SIG-M5 treated with dmso at 0.1 percent for 504 hours (cell line): Measurements from ENCODE around the gene FCMR.

ENCODE experiments used
- DNase-seq: peaks from one replicate; lab custom pipeline; 2025; ENCODE audit not compliant: unreplicated experiment; lab: John Stamatoyannopoulos, UW

FCMR gene

DNA sequence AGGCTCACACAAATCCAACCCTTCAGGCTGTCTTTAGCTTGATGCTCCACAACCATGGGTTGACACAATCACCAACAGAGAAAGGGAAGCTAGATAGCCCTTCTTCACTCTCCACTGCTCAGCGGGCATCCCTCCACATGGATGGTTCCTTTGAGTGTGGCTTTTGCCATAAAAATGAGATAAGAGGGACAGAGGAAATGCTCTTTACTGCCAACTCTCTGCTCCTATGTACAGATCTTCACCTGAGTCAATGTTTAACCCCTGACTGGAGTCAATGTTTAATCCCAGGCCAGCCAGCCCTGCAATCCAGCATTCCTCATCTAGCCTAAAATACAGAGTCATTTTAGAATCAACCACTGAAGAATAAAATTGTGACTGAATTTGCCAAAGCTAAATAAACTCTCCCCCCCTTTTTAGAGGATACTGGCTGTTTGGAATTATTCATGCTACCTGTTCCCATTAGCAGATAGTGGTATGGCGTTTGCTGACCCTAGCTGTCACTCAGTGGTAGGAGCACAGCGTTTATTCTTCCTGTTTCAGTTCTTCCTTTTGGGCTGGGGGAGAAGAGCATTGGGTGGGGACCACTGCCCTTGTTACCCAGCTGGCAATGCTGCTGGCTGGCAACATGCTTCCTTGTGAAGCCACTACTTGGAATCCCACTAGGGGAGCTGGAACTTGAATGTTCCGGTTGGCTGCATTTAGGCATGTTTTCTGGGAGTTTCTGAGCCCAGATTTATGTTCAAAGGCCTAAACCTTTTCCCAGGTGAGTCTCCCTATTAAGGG is 29.8 kb upstream of the FCMR start:
- peak; percentile 20 for DNase-seq

- DNase-seq: no peak
Observed at GRCh38 chr1:206949641-206950040, 27.9 kb upstream of the FCMR start.

- peak; percentile 51 for DNase-seq
Observed at GRCh38 chr1:206949208-206949607, 27.5 kb upstream of the FCMR start.

DNA sequence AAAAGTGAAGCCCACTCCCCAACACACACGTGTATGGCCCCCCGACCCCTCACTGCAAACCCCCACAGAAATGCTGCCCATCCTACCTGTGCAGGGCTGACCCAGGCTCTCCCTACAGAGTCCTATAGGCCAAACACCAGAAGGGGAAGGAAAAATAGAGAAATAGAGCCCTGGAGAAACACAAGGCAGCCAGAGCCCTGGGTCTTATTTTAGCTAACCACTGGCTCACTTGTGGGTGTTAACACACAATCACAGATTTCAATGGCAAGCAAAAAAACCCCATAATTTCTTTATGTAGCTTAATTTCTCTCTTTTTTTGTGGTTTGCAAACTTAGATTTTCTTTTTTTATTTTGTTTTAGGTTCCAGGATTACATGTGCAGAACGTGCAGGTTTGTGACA is 25.5 kb upstream of the FCMR start:
- peak; percentile 29 for DNase-seq

- no peak for DNase-seq
Observed at GRCh38 chr1:206946261-206946660, 24.5 kb upstream of the FCMR start, which contains the start of gene PIGR. PIGR (minus strand) TSS chr1:206946466; CDS start chr1:206940531, 5,935 bp downstream.

DNA sequence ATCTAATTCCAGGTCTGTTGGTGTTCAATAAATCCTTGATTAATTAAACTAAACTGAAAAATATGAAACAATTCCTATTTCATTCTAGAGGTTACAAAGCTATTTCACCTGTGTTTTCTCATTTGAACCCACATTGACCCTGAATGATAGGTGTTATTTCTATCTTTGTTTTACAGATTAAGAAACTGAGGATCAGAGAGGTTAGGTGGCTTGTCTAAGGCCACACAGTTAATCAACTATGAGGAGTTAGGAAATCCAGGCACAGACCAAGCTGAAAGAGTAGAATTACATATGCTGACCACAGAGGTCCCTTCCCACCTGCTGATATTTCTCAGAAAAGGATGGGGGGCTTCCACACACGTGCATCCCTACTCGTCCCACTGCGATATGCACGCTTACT is 24.0 kb upstream of the FCMR start:
- DNase-seq: no peak

- no peak for DNase-seq
Observed at GRCh38 chr1:206944703-206945102, 23.0 kb upstream of the FCMR start.

GRCh38 chr1:206941766-206942418 is 20.2 kb upstream of the FCMR start:
- DNase-seq: no peak

DNA sequence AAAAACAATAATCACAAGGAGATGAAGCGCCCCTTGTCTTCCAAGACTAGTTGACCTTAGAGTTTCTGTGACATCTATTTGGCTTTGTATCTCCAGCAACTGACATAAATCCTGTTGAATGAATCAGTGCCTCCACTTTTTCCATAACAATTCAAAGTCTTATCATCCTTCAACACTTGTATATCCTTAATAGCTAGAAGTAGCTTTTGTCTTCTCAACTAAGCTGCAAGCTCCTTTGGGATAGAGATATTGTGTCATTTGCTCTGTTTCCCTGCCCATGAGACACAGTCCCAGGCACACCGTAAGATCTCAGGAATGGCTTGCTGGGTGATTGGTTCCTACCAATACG is 18.8 kb upstream of the FCMR start:
- DNase-seq: no peak

GRCh38 chr1:206939841-206940587 is 18.3 kb upstream of the FCMR start:
- no peak for DNase-seq

- no peak for DNase-seq
Observed at GRCh38 chr1:206939131-206939530, 17.4 kb upstream of the FCMR start.

- no peak for DNase-seq
Observed at GRCh38 chr1:206937425-206937824, 15.7 kb upstream of the FCMR start.

DNA sequence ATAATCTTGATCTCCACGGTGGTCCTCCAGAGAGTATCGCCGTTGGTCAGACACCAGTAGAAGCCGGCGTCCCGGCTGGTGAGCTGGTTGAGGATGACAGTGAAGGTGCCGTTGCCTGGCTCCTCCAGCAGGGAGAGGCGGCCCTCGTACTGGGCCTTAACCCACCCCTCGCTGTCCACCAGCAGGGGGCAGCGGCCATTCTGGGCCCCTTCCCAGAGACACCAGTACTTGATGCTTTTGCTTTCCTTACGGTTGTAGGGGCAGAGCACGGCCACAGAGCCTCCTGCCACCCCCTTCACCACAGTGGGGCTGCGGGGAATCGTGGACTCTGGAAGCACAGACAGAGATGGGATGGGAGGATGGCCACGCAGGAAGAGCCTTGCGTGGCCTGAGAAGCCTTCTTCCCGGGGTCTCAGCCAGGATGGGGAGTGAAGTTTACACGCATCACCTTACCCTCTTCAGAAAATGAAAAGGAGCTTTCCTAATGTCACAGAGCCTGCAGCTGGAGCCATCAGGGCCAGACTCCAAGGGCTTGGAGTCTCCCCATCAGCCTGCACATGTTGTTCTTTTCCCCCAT is 13.8 kb upstream of the FCMR start:
- peak; percentile 37 for DNase-seq

GRCh38 chr1:206933333-206933945 is 11.7 kb upstream of the FCMR start:
- peak; percentile 48 for DNase-seq

DNA sequence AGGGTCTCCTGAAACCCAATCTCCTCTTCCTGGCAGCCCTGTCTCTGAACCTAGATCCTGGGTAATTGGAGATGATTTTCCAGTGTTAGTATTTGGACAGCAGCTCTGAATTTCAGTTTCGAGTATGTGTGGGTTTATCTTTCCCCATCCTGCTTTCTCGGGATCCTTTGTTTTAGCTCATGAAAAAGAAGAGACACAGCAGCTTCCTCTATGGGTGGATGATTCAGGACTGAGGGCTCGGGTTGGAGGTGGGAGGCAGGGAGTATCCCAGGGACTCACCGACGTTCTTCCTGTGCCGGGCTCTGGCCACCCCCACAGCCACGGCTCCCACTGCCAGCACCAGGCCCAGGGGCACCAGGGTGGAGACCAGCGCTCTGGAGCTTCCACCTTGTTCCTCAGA is 10.4 kb upstream of the FCMR start:
- DNase-seq: no peak

DNA sequence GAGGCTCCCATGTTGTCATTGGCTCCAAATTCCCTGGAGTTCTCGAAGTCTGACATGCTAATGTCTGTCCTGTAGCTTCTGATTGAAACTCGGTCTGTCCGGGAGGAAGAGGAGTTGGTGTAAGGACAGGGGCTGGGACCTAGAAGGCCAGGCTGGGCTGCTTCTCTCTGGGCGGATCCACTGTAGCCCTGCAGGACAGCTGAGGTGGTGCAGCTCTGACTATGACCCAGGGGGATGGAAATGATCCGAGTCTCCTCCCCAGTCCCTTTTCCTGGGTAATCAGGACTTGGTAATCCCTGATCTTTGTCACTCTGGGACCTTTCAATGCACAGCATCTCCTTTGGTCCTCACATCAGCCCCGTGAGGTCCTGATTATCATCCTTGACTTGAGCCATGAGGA is 10.0 kb upstream of the FCMR start:
- DNase-seq: no peak

DNA sequence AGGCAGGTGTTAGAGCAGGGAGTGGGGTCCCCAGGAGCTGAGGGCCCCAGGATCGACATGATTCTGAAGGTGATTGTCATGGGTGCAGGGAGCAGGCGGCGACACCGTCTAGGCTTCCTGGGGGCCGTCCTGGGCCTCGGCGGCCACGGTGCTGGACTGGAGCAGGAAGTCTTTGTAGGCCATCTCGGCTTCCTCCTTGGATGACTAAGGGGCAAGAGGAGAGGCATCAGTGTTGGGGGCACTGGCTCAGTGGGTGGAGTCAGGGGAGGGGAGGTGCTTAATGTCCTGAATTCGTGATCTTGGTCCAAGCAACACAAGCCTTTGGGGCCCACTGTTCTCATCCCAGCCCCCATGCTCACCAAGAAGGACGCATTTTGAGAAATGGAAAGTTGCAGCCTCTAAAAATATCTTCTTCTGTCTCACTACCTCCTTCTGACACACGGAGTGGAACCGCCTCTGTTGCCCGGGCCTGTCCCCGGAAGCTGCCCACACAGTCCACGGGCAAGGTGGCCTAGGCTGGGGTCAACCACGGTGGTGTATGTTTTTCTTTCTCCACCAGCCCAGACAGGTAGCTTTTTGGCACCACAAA is 8.6 kb upstream of the FCMR start:
- peak; percentile 65 for DNase-seq

- no peak for DNase-seq
Observed at GRCh38 chr1:206929524-206929923, 7.8 kb upstream of the FCMR start.

DNA sequence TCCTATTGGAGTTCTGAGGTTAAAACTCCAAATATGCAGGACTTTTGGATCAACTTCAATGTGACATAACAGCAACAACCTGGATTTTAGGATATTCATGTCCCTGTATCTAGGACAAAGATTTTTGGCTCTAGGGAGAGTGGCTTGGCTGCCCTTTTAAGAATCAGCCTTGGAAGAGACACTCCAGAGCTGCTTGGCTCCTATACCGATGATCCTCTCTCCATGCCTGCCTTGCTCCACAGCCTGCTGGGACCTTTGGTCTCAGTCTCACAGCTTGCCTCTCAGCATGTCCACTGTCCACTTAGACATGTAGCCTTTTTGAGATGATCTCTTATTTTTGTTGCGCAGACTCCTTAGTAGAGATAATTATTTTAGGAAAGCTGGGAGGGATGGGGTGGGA is 4.5 kb upstream of the FCMR start:
- DNase-seq: no peak

- peak; percentile 86 for DNase-seq
Observed at GRCh38 chr1:206925106-206925736, 3.5 kb upstream of the FCMR start.
